NB4 (cell line): Measurements from ENCODE around the gene SLC7A8.

ENCODE experiments used
- CTCF ChIP-seq: IDR thresholded peaks from one replicate; pipeline ENCODE4 v1.5.1; 2012; ENCODE audit warnings: low read depth, low read length
- POLR2A ChIP-seq: IDR thresholded peaks from 2 replicates; pipeline ENCODE4 v1.6.1; 2011; ENCODE audit warnings: mild to moderate bottlenecking; ENCODE audit not compliant: insufficient read length; ENCODE audit errors: extremely low read depth

GRCh38 chr14:23207146-23207540, 23.7 kb upstream of the SLC7A8 start:
- TF ChIP-seq CTCF (no peak), POLR2A (no peak)
